HepG2 (cell line): Measurements from ENCODE around the gene DLG1. TPM values are rescaled to one million over a fixed set of nuclear protein-coding genes. Genes with fewer than 3 reads are reported as not detected.

ENCODE experiments used
- ATAC-seq: fragments of 200-7000 bp; cut with Tn5 transposase; 3 replicates; pipeline ENCODE4 v1.9.1; 2020; ENCODE audit warnings: mild to moderate bottlenecking, moderate library complexity
- BruUV-seq: library from RNA; stranded (reverse); fragments of 400-500 nt; replicated peaks from 2 replicates; lab custom pipeline; 2021; lab: Mats Ljungman, UMichigan
- CTCF ChIA-PET: fragments of 300-600 bp; formaldehyde crosslinking; extraction: SDS; loops from one replicate; lab custom pipeline; 2021; ENCODE audit warnings: low total read pairs, inconsistent platforms, low intra/inter-chr PET ratio; lab: Yijun Ruan, JAX
- POLR2A ChIA-PET: fragments of 350-600 bp; sonication (Branson Sonifier 250); formaldehyde crosslinking; loops from one replicate; lab custom pipeline; 2020; ENCODE audit warnings: antibody characterized with exemption, inconsistent platforms; lab: Yijun Ruan, JAX
- DNase-seq: peaks from one replicate; pipeline ENCODE4 v3.0.0-alpha.2; 2015; ENCODE audit warnings: low spot score
- FAIRE-seq: peaks from 3 replicates; lab custom pipeline; 2011; peaks lifted over from hg19 to GRCh38; lab: Jason Lieb, UNC
- H2AFZ ChIP-seq: one replicate; pipeline ENCODE4 v1.6.1; 2011; ENCODE audit warnings: low read length, inconsistent platforms
- H3K27ac ChIP-seq: fragments of 300-600 bp; 3 replicates; pipeline ENCODE4 v1.8.0; 2011; ENCODE audit warnings: mixed run types, mild to moderate bottlenecking, mixed read lengths, low read length, inconsistent platforms; ENCODE audit not compliant: insufficient read depth; ENCODE audit errors: extremely low read length
- H3K27me3 ChIP-seq, 2 experiments: fragments of 200-600 bp in 1 of 2; 2 replicates in 1 of 2; 3 replicates in 1 of 2; pipeline versions ENCODE4 v1.6.0 to v1.8.0; 2011; ENCODE audit warnings: low read length in 2 of 2, mild to moderate bottlenecking in 2 of 2, moderate library complexity in 2 of 2, inconsistent platforms in 1 of 2; ENCODE audit not compliant: insufficient read depth in 2 of 2, control insufficient read depth in 1 of 2
- H3K36me3 ChIP-seq, 2 experiments: fragments of 200-600 bp in 1 of 2; replicated peaks in 1 of 2; 2 replicates in 1 of 2; 3 replicates in 1 of 2; pipeline versions ENCODE4 v1.5.1 to v1.8.0; 2011; ENCODE audit warnings: low read length in 2 of 2, inconsistent platforms in 1 of 2; ENCODE audit not compliant: insufficient read depth in 2 of 2, control insufficient read depth in 1 of 2
- H3K4me1 ChIP-seq: 2 replicates; pipeline ENCODE4 v1.5.1; 2012; ENCODE audit warnings: low read length, inconsistent platforms; ENCODE audit not compliant: insufficient read depth
- H3K4me2 ChIP-seq: 2 replicates; pipeline ENCODE4 v1.6.0; 2011; ENCODE audit warnings: low read depth, low read length, inconsistent platforms
- H3K4me3 ChIP-seq, 3 experiments: fragments of 200-600 bp in 1 of 3; sonication (generic), shearing (Covaris generic) in 1 of 3; replicated peaks in 1 of 3; 2 replicates each; pipeline ENCODE4 v1.5.1; 2011 to 2016; ENCODE audit warnings: low read length in 3 of 3, inconsistent platforms in 2 of 3, low read depth in 2 of 3, mild to moderate bottlenecking in 2 of 3, control low read depth in 1 of 3, mixed read lengths in 1 of 3; ENCODE audit not compliant: insufficient read depth in 1 of 3
- H3K79me2 ChIP-seq: one replicate; pipeline ENCODE4 v1.6.1; 2011; ENCODE audit warnings: low read length, inconsistent platforms; ENCODE audit not compliant: insufficient read depth
- H3K9ac ChIP-seq: 2 replicates; pipeline ENCODE4 v1.6.0; 2011; ENCODE audit warnings: mild to moderate bottlenecking, low read depth, low read length, inconsistent platforms; ENCODE audit not compliant: insufficient read depth
- H3K9me3 ChIP-seq: 2 replicates; pipeline ENCODE4 v1.5.1; 2012; ENCODE audit warnings: mild to moderate bottlenecking, low read length
- H4K20me1 ChIP-seq: 2 replicates; pipeline ENCODE4 v1.6.0; 2011; ENCODE audit warnings: inconsistent platforms, mild to moderate bottlenecking, low read length, moderate library complexity; ENCODE audit not compliant: insufficient read depth
- ATF2 ChIP-seq: sonication (generic); formaldehyde crosslinking; IDR thresholded peaks from 2 replicates; pipeline ENCODE4 v1.4.0; 2020; ENCODE audit warnings: missing genetic modification reagents
- BCL6 ChIP-seq: IDR thresholded peaks from 2 replicates; pipeline ENCODE4 v1.6.1; 2016; ENCODE audit warnings: missing genetic modification reagents, missing compliant biosample characterization
- E2F1 ChIP-seq: sonication (generic); formaldehyde crosslinking; IDR thresholded peaks from 2 replicates; pipeline ENCODE4 v1.5.0; 2020; ENCODE audit warnings: missing genetic modification reagents
- GATA4 ChIP-seq: sonication (generic); IDR thresholded peaks from 2 replicates; pipeline ENCODE4 v1.6.1; 2016; ENCODE audit warnings: antibody characterized with exemption, low read depth, borderline replicate concordance
- HNRNPH1 ChIP-seq: fragments of 200-400 bp; formaldehyde crosslinking; optimal IDR thresholded peaks from 2 replicates; pipeline ENCODE3; 2017; ENCODE audit warnings: mild to moderate bottlenecking, low read depth, low read length
- KLF11 ChIP-seq: IDR thresholded peaks from 2 replicates; pipeline ENCODE4 v1.6.1; 2016; ENCODE audit warnings: missing compliant biosample characterization
- PHF20 ChIP-seq: sonication (generic); formaldehyde crosslinking; IDR thresholded peaks from 2 replicates; pipeline ENCODE4 v1.5.0; 2020; ENCODE audit warnings: mild to moderate bottlenecking, missing genetic modification reagents
- TBX3 ChIP-seq: fragments of 450-650 bp; IDR thresholded peaks from 2 replicates; pipeline ENCODE4 v1.6.1; 2017; ENCODE audit warnings: antibody characterized with exemption, mild to moderate bottlenecking, inconsistent platforms, borderline replicate concordance
- ZNF143 ChIP-seq: sonication (generic); formaldehyde crosslinking; IDR thresholded peaks from 2 replicates; pipeline ENCODE4 v1.4.0; 2020; ENCODE audit warnings: missing genetic modification reagents
- ZNF225 ChIP-seq: sonication (generic); formaldehyde crosslinking; IDR thresholded peaks from 2 replicates; pipeline ENCODE4 v1.4.0; 2020; ENCODE audit warnings: mild to moderate bottlenecking, missing genetic modification reagents
- ZNF3 ChIP-seq: IDR thresholded peaks from 2 replicates; pipeline ENCODE4 v1.7.0; 2017; ENCODE audit warnings: inconsistent platforms
- ZNF326 ChIP-seq: sonication (generic); formaldehyde crosslinking; IDR thresholded peaks from 2 replicates; pipeline ENCODE4 v1.4.0; 2020; ENCODE audit warnings: missing genetic modification reagents, borderline replicate concordance
- ZNF335 ChIP-seq: sonication (generic); formaldehyde crosslinking; IDR thresholded peaks from 2 replicates; pipeline ENCODE4 v1.4.0; 2020; ENCODE audit warnings: missing genetic modification reagents
- ZNF644 ChIP-seq: IDR thresholded peaks from 2 replicates; pipeline ENCODE4 v1.6.1; 2016; ENCODE audit warnings: low read depth
- ZNF790 ChIP-seq: sonication (generic); formaldehyde crosslinking; IDR thresholded peaks from 2 replicates; pipeline ENCODE4 v1.8.0; 2022; ENCODE audit warnings: missing genetic modification reagents, mild to moderate bottlenecking, borderline replicate concordance
- WGBS: methylation state at CpG from one replicate; pipeline ENCODE4 v1.1.6; 2017; ENCODE audit warnings: low lambda C conversion rate; 5-methylcytosine and 5-hydroxymethylcytosine counted together
- in situ Hi-C: cut with HindIII; loops from 2 replicates; pipeline ENCODE4 v1.10.0; 2017; ENCODE audit warnings: low pct_unique_long_range_greater_than_20kb; ENCODE audit not compliant: extremely low pct_ligation_motif_present
- intact Hi-C: fragments of 100-400 bp; cut with micrococcal nuclease; formaldehyde crosslinking; loops from one replicate; pipeline ENCODE4 v1.10.0; 2022; ENCODE audit not compliant: unreplicated experiment
- polyA plus RNA-seq, 8 experiments: library from polyadenylated mRNA; depleted of rRNA in 3 of 8; stranded (reverse) in 7 of 8; unstranded in 1 of 8; fragments of >200 nt; fragmentation: Illumina TruSeq in 4 of 8; extraction: Trizol in 4 of 8; gene quantifications; 2 replicates each; pipeline versions ENCODE4 v1.2.1 to v1.2.3, GENCODE V29; 2011 to 2016; ENCODE audit warnings: low read depth in 4 of 8, missing spikeins in 1 of 8, mixed read lengths in 1 of 8; ENCODE audit not compliant: insufficient read depth in 1 of 8
- total RNA-seq, 5 experiments: library from RNA; depleted of rRNA; stranded (reverse); fragments of >200 nt; fragmentation: Illumina TruSeq; extraction: Trizol; gene quantifications; 2 replicates each; pipeline ENCODE4 v1.2.3, GENCODE V29; 2016; ENCODE audit warnings: low read depth in 1 of 5
- TF ChIP-seq, protein P1 (sequence below): sonication (generic); formaldehyde crosslinking; IDR thresholded peaks from 2 replicates; pipeline ENCODE4 v1.5.0; 2020; ENCODE audit warnings: missing genetic modification reagents, mild to moderate bottlenecking, borderline replicate concordance

Gene DLG1
- total and polyA plus RNA-seq, 2 of the 13 experiments (the other 11 are each of a cell fraction or from before 2014, with no cell fraction given), result 30.5 to 104 TPM

- DNase-seq, result no peak
- no TSS peak for BruUV-seq
- H3K4me1 ChIP-seq, result no peaks in the 10 kb centered on the region
- no peak overlapping the region for H3K27ac ChIP-seq
- no peak for ATAC-seq
- FAIRE-seq, result no peak
- 80% methylated on average over 4 of the region's 7 CpGs for WGBS
- H4K20me1 ChIP-seq, result no peaks in the 10 kb centered on the region
- POLR2A ChIA-PET, result no interaction called here
- H3K4me2 ChIP-seq, result no peak overlapping the region
- H3K9me3 ChIP-seq, result no peaks in the 10 kb centered on the region
- no peaks in the 10 kb centered on the region for H3K79me2 ChIP-seq
- TF ChIP-seq PHF20 (CRISPR knock-in tag), result no peak
- TF ChIP-seq, all 625 proteins: peak for 0
- CTCF ChIA-PET, result no interaction called here
- Histone ChIP-seq H3K9ac (no peak overlapping the region), H3K36me3 (no peaks in the 10 kb centered on the region), H3K4me3 (no peak overlapping the region), H2AFZ (no peak overlapping the region), H3K27me3 (no peaks in the 10 kb centered on the region)
- intact Hi-C loops (no loop called here), in situ Hi-C loops (no loop called here)
These were observed 285.9 kb downstream of the DLG1 start for GRCh38 chr3:197012540-197012883.

DNA sequence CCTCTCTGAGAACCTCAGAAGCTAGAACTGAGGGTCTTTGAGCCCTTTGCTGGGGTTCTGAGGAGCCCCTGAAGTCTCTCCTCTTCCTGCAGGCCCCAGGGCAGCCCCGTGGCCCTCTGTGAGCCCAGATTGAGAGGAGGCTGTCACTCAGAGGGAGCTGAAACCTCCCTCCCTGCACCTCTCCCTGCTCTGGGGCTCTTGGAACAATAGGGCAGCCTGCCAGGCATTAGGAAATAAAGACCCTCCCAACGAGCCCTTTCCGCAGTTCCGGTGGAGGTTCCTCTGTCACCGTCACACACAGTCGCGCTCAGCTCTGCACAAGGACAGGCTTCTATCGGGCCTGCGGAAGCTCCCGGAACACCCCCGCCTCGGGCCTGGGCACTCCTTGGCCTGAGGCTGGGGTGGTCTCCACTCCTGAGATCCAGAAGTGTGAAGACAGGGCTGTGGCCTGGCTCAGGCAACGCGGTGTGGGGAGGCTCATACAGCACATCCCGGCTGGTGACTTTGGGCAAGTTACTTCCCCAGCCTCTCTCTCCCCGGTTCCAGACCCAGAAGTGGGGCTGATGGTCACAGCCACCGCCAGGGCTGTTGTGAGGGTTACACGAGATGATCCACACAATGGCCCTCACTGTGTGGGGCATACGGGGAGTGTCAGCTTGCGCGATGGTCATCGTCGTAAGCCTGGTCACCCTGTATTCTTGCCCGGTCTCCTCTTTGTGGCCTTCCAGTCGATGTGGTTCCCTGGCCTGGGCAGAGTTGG, 286.5 kb downstream of the DLG1 start:
- POLR2A ChIA-PET, result no interaction called here
- DNase-seq, result no peak
- no peaks in the 10 kb centered on the region for H4K20me1 ChIP-seq
- CTCF ChIA-PET, result no interaction called here
- intact Hi-C loops (no loop called here), in situ Hi-C loops (no loop called here)
- H3K9me3 ChIP-seq, result no peaks in the 10 kb centered on the region
- H3K79me2 ChIP-seq, result no peaks in the 10 kb centered on the region
- no peak overlapping the region for H2AFZ ChIP-seq
- ATAC-seq, result no peak
- no TSS peak for BruUV-seq
- no peak overlapping the region for H3K9ac ChIP-seq
- no peaks in the 10 kb centered on the region for H3K27me3 ChIP-seq
- no peak overlapping the region for H3K4me3 ChIP-seq
- H3K4me2 ChIP-seq, result no peak overlapping the region
- 88% methylated on average over 14 of the region's 25 CpGs for WGBS
- FAIRE-seq, result no peak
- no peak overlapping the region for H3K27ac ChIP-seq
- no peaks in the 10 kb centered on the region for H3K36me3 ChIP-seq
- peaks cover 1% of the 10 kb centered on the region; the same call in 1 of the 2 replicates for H3K4me1 ChIP-seq
- no peak for TF ChIP-seq ZNF326 (CRISPR knock-in tag)
- TF ChIP-seq BCL6 (CRISPR knock-in tag), result no peak
- no peak for TF ChIP-seq ZNF790 (CRISPR knock-in tag)
- no peak for TF ChIP-seq GATA4
- no peak for TF ChIP-seq TBX3
- no peak for TF ChIP-seq ATF2 (CRISPR knock-in tag)
- TF ChIP-seq, protein P1, sequence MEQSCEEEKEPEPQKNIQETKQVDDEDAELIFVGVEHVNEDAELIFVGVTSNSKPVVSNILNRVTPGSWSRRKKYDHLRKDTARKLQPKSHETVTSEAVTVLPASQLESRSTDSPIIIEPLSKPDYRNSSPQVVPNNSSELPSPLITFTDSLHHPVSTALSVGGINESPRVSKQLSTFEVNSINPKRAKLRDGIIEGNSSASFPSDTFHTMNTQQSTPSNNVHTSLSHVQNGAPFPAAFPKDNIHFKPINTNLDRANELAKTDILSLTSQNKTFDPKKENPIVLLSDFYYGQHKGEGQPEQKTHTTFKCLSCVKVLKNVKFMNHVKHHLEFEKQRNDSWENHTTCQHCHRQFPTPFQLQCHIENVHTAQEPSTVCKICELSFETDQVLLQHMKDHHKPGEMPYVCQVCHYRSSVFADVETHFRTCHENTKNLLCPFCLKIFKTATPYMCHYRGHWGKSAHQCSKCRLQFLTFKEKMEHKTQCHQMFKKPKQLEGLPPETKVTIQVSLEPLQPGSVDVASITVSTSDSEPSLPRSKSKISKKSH, result no peak
- TF ChIP-seq E2F1 (CRISPR knock-in tag), result no peak
- TF ChIP-seq ZNF143 (CRISPR knock-in tag), result no peak
- no peak for TF ChIP-seq ZNF225 (CRISPR knock-in tag)
- TF ChIP-seq ZNF644, result no peak
- TF ChIP-seq ZNF3 (CRISPR knock-in tag), result no peak
- TF ChIP-seq KLF11 (CRISPR knock-in tag), result no peak
- TF ChIP-seq HNRNPH1, result no peak
- TF ChIP-seq ZNF335 (CRISPR knock-in tag), result no peak
